H1 (cell line): ENCODE data around the gene ASAP2. TPM values are rescaled to one million over a fixed set of nuclear protein-coding genes. Genes with fewer than 3 reads are reported as not detected.

Source experiments
- CTCF ChIA-PET: fragments of 300-600 bp; sonication (Branson Sonifier 250); formaldehyde crosslinking; loops from one replicate; lab custom pipeline; 2021; ENCODE audit not compliant: partially characterized antibody; lab: Charles Lee
- POLR2A ChIA-PET: fragments of 300-600 bp; sonication (Branson Sonifier 250); formaldehyde crosslinking; loops from one replicate; lab custom pipeline; 2021; ENCODE audit warnings: inconsistent platforms; ENCODE audit not compliant: partially characterized antibody; lab: Charles Lee
- DNase-seq, 2 experiments: peaks; one replicate each; pipeline versions ENCODE4 v3.0.0 to v3.0.0-alpha.2; 2010 to 2022; ENCODE audit warnings: low spot score in 2 of 2, low read depth in 1 of 2, mixed read lengths in 1 of 2
- FAIRE-seq: peaks from 2 replicates; lab custom pipeline; 2011; peaks lifted over from hg19 to GRCh38; lab: Jason Lieb, UNC
- H2AFZ ChIP-seq: 2 replicates; pipeline ENCODE4 v1.8.1; 2012; ENCODE audit warnings: low read length, inconsistent platforms
- H2AK5ac ChIP-seq: 2 replicates; pipeline ENCODE4 v1.6.1; 2013; ENCODE audit warnings: low read depth, low read length
- H2BK120ac ChIP-seq: replicated peaks from 2 replicates; pipeline ENCODE3; 2013; ENCODE audit warnings: low read depth, low read length, inconsistent platforms
- H2BK12ac ChIP-seq: 2 replicates; pipeline ENCODE4 v1.6.1; 2013; ENCODE audit warnings: low read depth, low read length
- H2BK15ac ChIP-seq: 2 replicates; pipeline ENCODE4 v1.6.1; 2013; ENCODE audit warnings: low read length
- H2BK20ac ChIP-seq: 2 replicates; pipeline ENCODE4 v1.6.1; 2013; ENCODE audit warnings: low read length
- H2BK5ac ChIP-seq: 2 replicates; pipeline ENCODE4 v1.6.1; 2013; ENCODE audit warnings: low read depth, low read length
- H3K14ac ChIP-seq: 2 replicates; pipeline ENCODE4 v1.6.1; 2013; ENCODE audit warnings: inconsistent platforms; ENCODE audit not compliant: insufficient read length
- H3K18ac ChIP-seq: 2 replicates; pipeline ENCODE4 v1.6.1; 2013; ENCODE audit warnings: low read length; ENCODE audit errors: extremely low read depth
- H3K23ac ChIP-seq: 2 replicates; pipeline ENCODE4 v1.6.1; 2013; ENCODE audit warnings: inconsistent platforms; ENCODE audit not compliant: insufficient read length
- H3K23me2 ChIP-seq: 2 replicates; pipeline ENCODE4 v1.6.1; 2013; ENCODE audit warnings: low read depth, low read length
- H3K27ac ChIP-seq: 2 replicates; pipeline ENCODE4 v1.6.1; 2011; ENCODE audit warnings: low read depth, low read length, inconsistent platforms
- H3K27me3 ChIP-seq, 4 experiments: replicated peaks in 1 of 4; 1 replicate in 1 of 4; 2 replicates in 3 of 4; pipeline versions ENCODE4 v1.6.1 to v1.8.1; 2011 to 2013; ENCODE audit warnings: low read length in 3 of 4, mild to moderate bottlenecking in 3 of 4, inconsistent platforms in 2 of 4, mixed read lengths in 2 of 4, moderate library complexity in 1 of 4; ENCODE audit not compliant: control insufficient read depth in 3 of 4, insufficient read depth in 3 of 4; ENCODE audit errors: extremely low read depth in 1 of 4
- H3K36me3 ChIP-seq, 4 experiments: 2 replicates each; pipeline versions ENCODE4 v1.6.1 to v1.8.1; 2011 to 2013; ENCODE audit warnings: mild to moderate bottlenecking in 4 of 4, low read length in 3 of 4, moderate library complexity in 2 of 4, control low read depth in 1 of 4, inconsistent platforms in 1 of 4; ENCODE audit not compliant: insufficient read depth in 4 of 4, control insufficient read depth in 2 of 4
- H3K4ac ChIP-seq: replicated peaks from 2 replicates; pipeline ENCODE3; 2013; ENCODE audit warnings: low read length, low read depth, mixed read lengths, inconsistent platforms; ENCODE audit not compliant: insufficient read length
- H3K4me1 ChIP-seq, 4 experiments: replicated peaks in 1 of 4; 1 replicate in 1 of 4; 2 replicates in 3 of 4; pipeline versions ENCODE4 v1.6.1 to v1.8.1; 2011 to 2013; ENCODE audit warnings: low read length in 3 of 4, inconsistent platforms in 2 of 4, mixed read lengths in 1 of 4; ENCODE audit not compliant: insufficient read depth in 4 of 4, control insufficient read depth in 3 of 4
- H3K4me2 ChIP-seq, 2 experiments: 2 replicates each; pipeline versions ENCODE4 v1.6.1 to v1.8.1; 2011 to 2013; ENCODE audit warnings: low read depth in 2 of 2, low read length in 2 of 2, control low read depth in 1 of 2, inconsistent platforms in 1 of 2, mild to moderate bottlenecking in 1 of 2; ENCODE audit not compliant: insufficient read depth in 1 of 2
- H3K4me3 ChIP-seq, 4 experiments: fragments of 200-600, 300-600 bp in 1 of 4; sonication (generic), shearing (Covaris generic), sonication (Bioruptor Twin) in 1 of 4; 2 replicates each; pipeline versions ENCODE4 v1.5.1 to v1.8.1; 2011 to 2016; ENCODE audit warnings: low read length in 4 of 4, low read depth in 3 of 4, control low read depth in 2 of 4, inconsistent platforms in 2 of 4, mild to moderate bottlenecking in 2 of 4, mixed read lengths in 1 of 4, moderate library complexity in 1 of 4; ENCODE audit not compliant: insufficient read depth in 2 of 4; ENCODE audit errors: extremely low read depth in 1 of 4
- H3K56ac ChIP-seq: replicated peaks from 2 replicates; pipeline ENCODE3; 2013; ENCODE audit warnings: low read depth, mild to moderate bottlenecking, mixed read lengths, low read length, inconsistent platforms; ENCODE audit not compliant: insufficient read length
- H3K79me1 ChIP-seq: 2 replicates; pipeline ENCODE4 v1.6.1; 2013; ENCODE audit warnings: low read depth, low read length, control low read depth
- H3K79me2 ChIP-seq, 2 experiments: 2 replicates each; pipeline versions ENCODE4 v1.6.1 to v1.8.1; 2012 to 2013; ENCODE audit warnings: low read length in 2 of 2, mild to moderate bottlenecking in 2 of 2, inconsistent platforms in 1 of 2; ENCODE audit not compliant: insufficient read depth in 2 of 2, control insufficient read depth in 1 of 2
- H3K9ac ChIP-seq, 4 experiments: replicated peaks in 1 of 4; 1 replicate in 1 of 4; 2 replicates in 3 of 4; pipeline versions ENCODE4 v1.6.1 to v1.8.1; 2011 to 2013; ENCODE audit warnings: low read depth in 3 of 4, low read length in 3 of 4, control low read depth in 2 of 4, mild to moderate bottlenecking in 2 of 4, moderate library complexity in 2 of 4, inconsistent platforms in 1 of 4; ENCODE audit errors: extremely low read depth in 1 of 4
- H3K9me3 ChIP-seq, 2 experiments: 2 replicates each; pipeline versions ENCODE4 v1.6.1 to v1.8.1; 2012 to 2013; ENCODE audit warnings: mild to moderate bottlenecking in 2 of 2, moderate library complexity in 2 of 2, control low read depth in 1 of 2, inconsistent platforms in 1 of 2, low read depth in 1 of 2, low read length in 1 of 2, mixed read lengths in 1 of 2; ENCODE audit not compliant: insufficient read depth in 2 of 2
- H4K20me1 ChIP-seq, 2 experiments: replicated peaks in 1 of 2; 2 replicates each; pipeline versions ENCODE3 to v1.8.1; 2011 to 2013; ENCODE audit warnings: inconsistent platforms in 2 of 2, low read length in 2 of 2, mild to moderate bottlenecking in 1 of 2; ENCODE audit not compliant: insufficient read depth in 2 of 2, control insufficient read depth in 1 of 2
- H4K5ac ChIP-seq: 2 replicates; pipeline ENCODE4 v1.6.1; 2013; ENCODE audit warnings: low read length, low read depth, mixed read lengths, inconsistent platforms; ENCODE audit not compliant: insufficient read length
- H4K8ac ChIP-seq: 2 replicates; pipeline ENCODE4 v1.8.0; 2013; ENCODE audit warnings: mild to moderate bottlenecking, moderate library complexity, low read length, inconsistent platforms; ENCODE audit not compliant: insufficient read depth; ENCODE audit errors: extremely low read depth
- H4K91ac ChIP-seq: replicated peaks from 2 replicates; pipeline ENCODE3; 2013; ENCODE audit warnings: low read length, mixed read lengths, inconsistent platforms; ENCODE audit not compliant: insufficient read length
- CBX8 ChIP-seq: fragments of 300-800, 300-1000 bp; sonication (generic); IDR thresholded peaks from 2 replicates; pipeline ENCODE4 v1.7.1; 2016; ENCODE audit warnings: low read depth, low read length, borderline replicate concordance
- CHD1 ChIP-seq: IDR thresholded peaks from 2 replicates; pipeline ENCODE4 v1.6.1; 2012; ENCODE audit warnings: low read depth, low read length, improper control_type of control experiment
- CREB1 ChIP-seq: IDR thresholded peaks from 2 replicates; pipeline ENCODE4 v1.6.1; 2012; ENCODE audit warnings: inconsistent platforms
- CTBP2 ChIP-seq: IDR thresholded peaks from 2 replicates; pipeline ENCODE4 v1.7.0; 2011; ENCODE audit warnings: borderline replicate concordance, mild to moderate bottlenecking, moderate library complexity, mixed read lengths, low read length; ENCODE audit not compliant: insufficient read depth, insufficient read length
- RAD21 ChIP-seq, 2 experiments: IDR thresholded peaks in 1 of 2; conservative IDR thresholded peaks in 1 of 2; 2 replicates each; pipeline ENCODE4 v1.6.1; 2011; ENCODE audit warnings: low read depth in 2 of 2, low read length in 2 of 2, improper control_type of control experiment in 1 of 2, inconsistent platforms in 1 of 2, mild to moderate bottlenecking in 1 of 2, moderate library complexity in 1 of 2
- RFX5 ChIP-seq: IDR thresholded peaks from 2 replicates; pipeline ENCODE4 v1.6.1; 2011; ENCODE audit warnings: low read depth, low read length, improper control_type of control experiment, borderline replicate concordance
- SUZ12 ChIP-seq: fragments of 200-600 bp; sonication (generic); IDR thresholded peaks from 2 replicates; pipeline ENCODE4 v1.6.1; 2012; ENCODE audit warnings: mild to moderate bottlenecking, inconsistent platforms, low read length, moderate library complexity, mixed read lengths
- TBP ChIP-seq: IDR thresholded peaks from 2 replicates; pipeline ENCODE4 v1.6.1; 2011; ENCODE audit warnings: low read depth, low read length, improper control_type of control experiment
- TEAD4 ChIP-seq: IDR thresholded peaks from 2 replicates; pipeline ENCODE4 v1.6.1; 2012; ENCODE audit warnings: low read depth, low read length, inconsistent platforms, mixed read lengths
- whole genome bisulfite sequencing, 2 experiments: shearing (Covaris generic) in 1 of 2; methylation state at CpG; one replicate each; pipeline versions ENCODE4 v1.1.6 to v1.1.7; 2013 to 2015; ENCODE audit warnings: low lambda C conversion rate in 2 of 2, mixed read lengths in 2 of 2, inconsistent platforms in 1 of 2, low coverage in 1 of 2, missing lambda C conversion rate in 1 of 2; ENCODE audit not compliant: insufficient replicate concordance in 2 of 2, insufficient coverage in 1 of 2, insufficient read length in 1 of 2; ENCODE audit errors: extremely low coverage in 1 of 2, missing lambda C conversion rate in 1 of 2; 5-methylcytosine and 5-hydroxymethylcytosine counted together
- polyA plus RNA-seq, 7 experiments: library from polyadenylated mRNA; depleted of rRNA in 3 of 7; stranded (reverse) in 5 of 7; unstranded in 2 of 7; fragments of >200 nt in 5 of 7; fragments of 200-250 nt in 2 of 7; gene quantifications; 1 replicate in 5 of 7; 2 replicates in 1 of 7; 4 replicates in 1 of 7; pipeline versions ENCODE4 v1.2.1 to v1.2.3, GENCODE V29; 2011 to 2013; ENCODE audit warnings: missing spikeins in 2 of 7, mixed read lengths in 2 of 7
- total RNA-seq: library from RNA; stranded (reverse); fragmentation: NEBNext Ultra II Directional; extraction: Animal tissue kit (Norgen Biotek cat#: 25700); gene quantifications from 2 replicates; pipeline ENCODE4 v1.2.1, GENCODE V29; 2021
- TF ChIP-seq, protein P1 (sequence below): IDR thresholded peaks from 2 replicates; pipeline ENCODE4 v1.6.1; 2012; ENCODE audit warnings: inconsistent platforms

ASAP2 gene
- total and polyA plus RNA-seq, 2 of the 8 experiments (the other 6 are each of a cell fraction or from before 2014, with no cell fraction given): 10.2 to 18.7 TPM

DNA sequence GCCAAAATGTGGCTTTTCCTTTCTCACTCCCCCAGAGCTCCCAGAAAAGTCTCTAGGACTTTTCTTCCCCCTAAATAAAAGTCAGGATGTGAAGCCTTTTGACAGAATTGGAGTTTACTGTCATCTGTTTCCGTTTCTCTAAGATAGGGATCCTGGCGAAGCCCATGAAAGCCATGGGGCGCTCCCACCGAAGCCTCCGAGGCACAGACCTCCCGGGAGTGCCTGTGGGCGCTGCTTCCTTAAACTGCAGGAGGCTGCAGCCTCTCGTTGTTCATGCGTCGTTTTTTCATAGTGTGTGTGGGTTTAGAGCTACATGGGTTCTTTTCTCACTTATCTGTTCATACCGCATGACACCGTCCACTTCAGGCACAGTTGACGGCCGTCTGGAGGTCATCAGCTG, 56.8 kb downstream of the ASAP2 start:
- peaks cover 0 to 16% (median 2%) of the 10 kb centered on the region in 4 experiments; a peak in 5 of 7 replicates for H3K4me1 ChIP-seq
- no peak overlapping the region for H3K14ac ChIP-seq
- no peak overlapping the region; the same call in 1 of the 2 replicates for H3K18ac ChIP-seq
- H2BK12ac ChIP-seq: no peak overlapping the region
- ChIA-PET CTCF (interaction anchor here (1.0 to 2.3 kb wide), 4 partner anchors 13 to 123 kb away, joined by 3 to 8 read pairs (median 3); no protein-coding TSS in a partner anchor), POLR2A (no interaction called here)
- H3K9ac ChIP-seq: no peak overlapping the region
- H2AK5ac ChIP-seq: no peak overlapping the region
- no peak overlapping the region for H2BK20ac ChIP-seq
- H3K23me2 ChIP-seq: no peaks in the 10 kb centered on the region
- no peak overlapping the region for H2BK120ac ChIP-seq
- H3K36me3 ChIP-seq: no peaks in the 10 kb centered on the region
- H3K79me1 ChIP-seq: no peaks in the 10 kb centered on the region; the same call in 1 of the 2 replicates
- 84% methylated on average over 12 of the region's 14 CpGs; no CpG with 5 or more reads in 1 of the 2 experiments for WGBS, 2 experiments
- no peaks in the 10 kb centered on the region for H3K27me3 ChIP-seq
- H3K79me2 ChIP-seq: peaks cover 0 to 25% of the 10 kb centered on the region in 2 experiments; a peak in 1 of 4 replicates
- H4K20me1 ChIP-seq: peaks cover 0 to 6% of the 10 kb centered on the region in 2 experiments
- DNase-seq (no peak), FAIRE-seq (no peak)
- H3K4me2 ChIP-seq: no peak overlapping the region
- H3K23ac ChIP-seq: no peak overlapping the region
- no peaks in the 10 kb centered on the region for H3K9me3 ChIP-seq
- no peak overlapping the region for H4K5ac ChIP-seq
- TF ChIP-seq CHD1 (no peak), TBP (no peak), RFX5 (no peak), CTBP2 (no peak), CREB1 (no peak), SUZ12 (no peak), TEAD4 (no peak), CBX8 (no peak), RAD21 (IDR thresholded peaks at IDR 0.05 in 1 of 2, conservative IDR thresholded peaks at IDR 0.05 in 1 of 2; ENCODE audit: low read depth in 2 of 2, low read length in 2 of 2) (no peak)
- TF ChIP-seq, protein P1, sequence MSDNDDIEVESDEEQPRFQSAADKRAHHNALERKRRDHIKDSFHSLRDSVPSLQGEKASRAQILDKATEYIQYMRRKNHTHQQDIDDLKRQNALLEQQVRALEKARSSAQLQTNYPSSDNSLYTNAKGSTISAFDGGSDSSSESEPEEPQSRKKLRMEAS: no peak
- no peak overlapping the region for H3K4me3 ChIP-seq
- no peak overlapping the region for H4K8ac ChIP-seq
- no peak overlapping the region for H3K27ac ChIP-seq
- H2AFZ ChIP-seq: no peak overlapping the region
- no peak overlapping the region for H3K4ac ChIP-seq
- H4K91ac ChIP-seq: no peak overlapping the region
- H2BK5ac ChIP-seq: no peak overlapping the region
- H3K56ac ChIP-seq: no peak overlapping the region
- no peak overlapping the region for H2BK15ac ChIP-seq
